Mucosa of descending colon (tissue), 3 donors: ENCODE results near the gene CENPU. TPM values are rescaled to one million over a fixed set of nuclear protein-coding genes. Genes with fewer than 3 reads are reported as not detected.

Source experiments
- ATAC-seq: fragments of 200-7000 bp; cut with Tn5 transposase; one replicate; pipeline ENCODE4 v1.9.1; 2020; ENCODE audit warnings: mild to moderate bottlenecking, moderate library complexity
- DNase-seq, 3 donors: peaks; one replicate each; pipeline ENCODE4 v3.0.0-alpha.2; 2020
- H3K36me3 ChIP-seq: fragments of 200-600 bp; one replicate; pipeline ENCODE4 v1.8.0; 2021; ENCODE audit warnings: low read depth, mild to moderate bottlenecking
- H3K4me1 ChIP-seq: fragments of 200-600 bp; one replicate; pipeline ENCODE4 v1.8.0; 2021; ENCODE audit warnings: low read depth, mild to moderate bottlenecking
- H3K4me3 ChIP-seq: fragments of 200-600 bp; one replicate; pipeline ENCODE4 v1.8.0; 2021; ENCODE audit warnings: mild to moderate bottlenecking
- H3K9me3 ChIP-seq: fragments of 200-600 bp; one replicate; pipeline ENCODE4 v1.8.0; 2021; ENCODE audit warnings: mild to moderate bottlenecking
- intact Hi-C, 2 donors: fragments of 100-400 bp; cut with DNase I in 1 of 2; cut with micrococcal nuclease in 1 of 2; formaldehyde crosslinking; loops; one replicate each; pipeline versions ENCODE4 v1.11.0 to v1.11.1; 2022; cut with DNase I, micrococcal nuclease
- total RNA-seq, 3 donors: library from RNA; stranded (reverse); fragmentation: NEBNext Ultra II Directional in 2 of 3; extraction: Animal tissue kit (Norgen Biotek cat#: 25700) in 2 of 3; gene quantifications; one replicate each; pipeline versions ENCODE4 v1.2.1 to v1.2.4, GENCODE V29; 2021 to 2023
- TF ChIP-seq, protein P1 (sequence below): fragments of 200-600 bp; IDR thresholded peaks from one replicate; pipeline ENCODE4 v1.8.0; 2022; ENCODE audit warnings: antibody characterized with exemption, mild to moderate bottlenecking
- donor health status: DM: no; HTN: no; CAD: no; lungs with moderate emphysema.
- donor health status: DM: no; HTN: no; CAD: no.
- donor health status: DM: no; HTN: yes; CAD: no.

CENPU gene
- total RNA-seq, 3 donors from 2014 or later = 5.1 to 19.5 (median 9.5) TPM

DNA sequence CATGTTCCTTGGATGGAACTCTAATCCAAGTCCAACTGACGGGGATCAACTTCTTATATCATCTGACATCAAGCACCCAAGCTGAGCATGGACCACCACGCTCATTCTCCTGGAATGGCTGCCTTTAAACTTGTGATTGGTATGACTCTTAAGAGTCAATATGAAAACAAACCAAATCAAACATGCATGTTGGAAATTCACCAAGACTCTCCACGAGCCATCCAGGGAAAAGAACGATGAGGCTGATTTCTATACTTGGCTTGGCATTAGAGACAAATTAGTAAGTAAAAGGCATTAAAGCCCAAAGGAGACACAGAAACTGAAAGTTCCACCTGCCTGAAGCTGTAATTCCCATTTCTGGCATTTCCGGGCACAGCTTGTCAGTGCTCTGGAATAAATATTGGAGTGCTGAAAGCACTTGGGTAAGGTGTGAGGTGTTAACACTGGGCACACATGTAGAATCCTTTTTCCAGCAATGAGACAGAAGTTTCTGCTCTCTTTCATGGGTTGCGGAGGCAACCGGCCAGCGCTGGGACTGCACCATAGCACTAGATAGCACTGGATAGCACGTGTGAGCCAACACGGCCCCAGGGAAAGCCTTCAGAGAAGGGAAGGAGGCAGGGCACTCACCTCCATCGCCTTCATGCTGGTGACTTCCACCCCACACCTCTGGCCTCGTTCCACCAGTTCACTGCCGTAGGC, 42.1 kb upstream of the CENPU start:
- no peaks in the 10 kb centered on the region for H3K9me3 ChIP-seq
- DNase-seq (no peak), ATAC-seq (no peak)
- intact Hi-C loops = no loop called here
- no peak overlapping the region for H3K4me3 ChIP-seq
- no peaks in the 10 kb centered on the region for H3K4me1 ChIP-seq
- no peaks in the 10 kb centered on the region for H3K36me3 ChIP-seq
- TF ChIP-seq, protein P1, sequence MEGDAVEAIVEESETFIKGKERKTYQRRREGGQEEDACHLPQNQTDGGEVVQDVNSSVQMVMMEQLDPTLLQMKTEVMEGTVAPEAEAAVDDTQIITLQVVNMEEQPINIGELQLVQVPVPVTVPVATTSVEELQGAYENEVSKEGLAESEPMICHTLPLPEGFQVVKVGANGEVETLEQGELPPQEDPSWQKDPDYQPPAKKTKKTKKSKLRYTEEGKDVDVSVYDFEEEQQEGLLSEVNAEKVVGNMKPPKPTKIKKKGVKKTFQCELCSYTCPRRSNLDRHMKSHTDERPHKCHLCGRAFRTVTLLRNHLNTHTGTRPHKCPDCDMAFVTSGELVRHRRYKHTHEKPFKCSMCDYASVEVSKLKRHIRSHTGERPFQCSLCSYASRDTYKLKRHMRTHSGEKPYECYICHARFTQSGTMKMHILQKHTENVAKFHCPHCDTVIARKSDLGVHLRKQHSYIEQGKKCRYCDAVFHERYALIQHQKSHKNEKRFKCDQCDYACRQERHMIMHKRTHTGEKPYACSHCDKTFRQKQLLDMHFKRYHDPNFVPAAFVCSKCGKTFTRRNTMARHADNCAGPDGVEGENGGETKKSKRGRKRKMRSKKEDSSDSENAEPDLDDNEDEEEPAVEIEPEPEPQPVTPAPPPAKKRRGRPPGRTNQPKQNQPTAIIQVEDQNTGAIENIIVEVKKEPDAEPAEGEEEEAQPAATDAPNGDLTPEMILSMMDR = no peak

- TF ChIP-seq, protein P1 = no peak
- Histone ChIP-seq H3K9me3 (no peaks in the 10 kb centered on the region), H3K4me3 (no peak overlapping the region), H3K4me1 (no peaks in the 10 kb centered on the region), H3K36me3 (no peaks in the 10 kb centered on the region)
- DNase-seq = no peak
- intact Hi-C loops = no loop called here
- ATAC-seq = no peak
These were observed 40.3 kb upstream of the CENPU start for GRCh38 chr4:184774152-184774551.

- intact Hi-C loops = no loop called here
- no peaks in the 10 kb centered on the region for H3K9me3 ChIP-seq
- H3K4me3 ChIP-seq = no peak overlapping the region
- no peaks in the 10 kb centered on the region for H3K36me3 ChIP-seq
- H3K4me1 ChIP-seq = no peaks in the 10 kb centered on the region
- TF ChIP-seq, protein P1 = no peak
- DNase-seq = no peak
- no peak for ATAC-seq
These were observed 37.5 kb upstream of the CENPU start for GRCh38 chr4:184771416-184771815.

- ATAC-seq (no peak), DNase-seq (no peak)
- H3K4me3 ChIP-seq = no peak overlapping the region
- TF ChIP-seq, protein P1 = no peak
- no peaks in the 10 kb centered on the region for H3K36me3 ChIP-seq
- intact Hi-C loops = no loop called here
- H3K9me3 ChIP-seq = no peaks in the 10 kb centered on the region
- no peaks in the 10 kb centered on the region for H3K4me1 ChIP-seq
These were observed 35.4 kb upstream of the CENPU start for GRCh38 chr4:184769141-184769765.

DNA sequence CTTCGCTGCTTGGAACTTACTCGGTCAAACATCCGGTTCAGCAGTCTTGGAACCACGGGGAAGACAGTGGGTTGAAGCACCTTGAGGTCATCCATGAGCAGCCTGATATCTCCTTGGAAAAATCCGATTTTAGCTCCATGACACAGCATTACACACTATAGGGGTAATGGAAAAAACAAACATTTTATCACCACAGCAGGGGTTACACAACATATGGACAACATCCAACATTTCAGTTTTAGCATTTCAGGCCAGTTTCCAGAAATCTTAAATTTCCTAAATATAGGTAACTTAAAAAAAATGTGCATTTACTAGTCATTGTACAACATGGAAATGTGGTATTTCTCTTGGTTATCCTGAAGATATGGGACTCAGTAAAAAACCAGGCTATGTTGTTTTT, 34.4 kb upstream of the CENPU start:
- intact Hi-C loops = no loop called here
- Histone ChIP-seq H3K4me3 (no peak overlapping the region), H3K9me3 (no peaks in the 10 kb centered on the region), H3K36me3 (no peaks in the 10 kb centered on the region), H3K4me1 (no peaks in the 10 kb centered on the region)
- ATAC-seq = no peak
- TF ChIP-seq, protein P1 = no peak
- no peak for DNase-seq
